HFFc6 (cell line): ENCODE results near the gene MCF2L. TPM values are rescaled to one million over a fixed set of nuclear protein-coding genes. Genes with fewer than 3 reads are reported as not detected.

ENCODE experiments used
- DNase-seq: peaks from one replicate; pipeline ENCODE4 v3.0.0-alpha.2; 2018
- H3K27ac Mint-ChIP-seq: 2 replicates; pipeline ENCODE4 v1.8.0; 2020; ENCODE audit warnings: mild to moderate bottlenecking, mixed read lengths
- H3K27me3 Mint-ChIP-seq: 2 replicates; pipeline ENCODE4 v1.8.0; 2021; ENCODE audit warnings: mild to moderate bottlenecking, moderate library complexity, mixed read lengths; ENCODE audit not compliant: insufficient read depth
- H3K36me3 Mint-ChIP-seq: 2 replicates; pipeline ENCODE4 v1.8.0; 2021; ENCODE audit warnings: low read depth, mixed read lengths
- H3K4me1 Mint-ChIP-seq: 2 replicates; pipeline ENCODE4 v1.8.0; 2020; ENCODE audit warnings: low read depth, mixed read lengths
- H3K4me3 Mint-ChIP-seq: 2 replicates; pipeline ENCODE4 v1.8.0; 2020; ENCODE audit warnings: mild to moderate bottlenecking, moderate library complexity, mixed read lengths
- H3K9me3 Mint-ChIP-seq: 2 replicates; pipeline ENCODE4 v1.8.0; 2020; ENCODE audit warnings: mild to moderate bottlenecking, mixed read lengths
- total RNA-seq, 6 experiments: library from RNA; stranded (reverse); fragmentation: NEBNext Ultra II Directional; extraction: Animal tissue kit (Norgen Biotek cat#: 25700); gene quantifications; 2 replicates in 1 of 6; 3 replicates in 5 of 6; pipeline ENCODE4 v1.2.3, GENCODE V29; 2021
- TF ChIP-seq, protein P1 (sequence below): fragments of 200-600 bp; sonication (generic); IDR thresholded peaks from 2 replicates; pipeline ENCODE4 v1.5.0; 2021; ENCODE audit warnings: antibody characterized with exemption, mild to moderate bottlenecking

MCF2L gene
- total RNA-seq, 6 experiments from 2014 or later: not detected

DNA sequence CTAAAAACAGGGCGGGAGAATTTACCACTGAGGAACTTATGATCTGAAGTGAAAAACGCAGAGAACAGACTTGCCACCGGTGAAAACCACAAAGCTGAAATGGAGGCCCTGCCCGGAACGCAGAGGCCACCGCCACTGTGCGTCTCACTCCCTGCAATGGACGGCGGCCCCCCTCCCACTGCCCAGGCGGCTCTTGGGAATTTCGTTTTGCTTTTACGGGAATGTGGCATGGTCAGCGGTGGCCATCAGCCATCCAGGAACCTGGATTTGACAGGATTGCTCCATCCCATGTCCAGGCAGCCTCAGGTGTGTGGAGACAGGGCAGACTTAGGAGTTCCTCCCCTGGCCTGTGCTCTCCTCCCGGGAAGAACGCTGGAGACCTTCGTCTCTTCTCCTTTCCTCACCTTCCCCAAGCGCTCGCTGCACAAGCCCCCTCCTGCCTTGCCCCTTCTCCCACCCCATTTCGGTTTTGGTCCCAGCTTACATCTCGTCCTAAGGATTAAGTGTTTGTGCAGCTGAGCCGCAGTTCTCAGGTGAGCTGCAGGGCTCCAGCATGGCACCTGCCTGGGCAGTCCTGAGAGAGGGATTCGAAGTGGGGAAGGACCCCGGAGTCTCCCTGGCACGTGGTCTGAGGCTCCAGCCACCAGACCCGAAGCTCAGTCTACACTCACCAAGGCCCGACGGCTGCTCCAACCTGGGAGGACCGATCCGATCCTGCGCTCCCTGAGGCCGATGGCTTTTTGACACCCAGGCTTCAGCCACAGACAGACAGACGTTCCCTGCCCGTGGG lies 49.9 kb downstream of the MCF2L start:
- no peaks in the 10 kb centered on the region for H3K9me3 Mint-ChIP-seq
- no peak overlapping the region for H3K27ac Mint-ChIP-seq
- no peak overlapping the region for H3K4me3 Mint-ChIP-seq
- no peak for DNase-seq
- peaks cover 39% of the 10 kb centered on the region for H3K27me3 Mint-ChIP-seq
- TF ChIP-seq, protein P1, sequence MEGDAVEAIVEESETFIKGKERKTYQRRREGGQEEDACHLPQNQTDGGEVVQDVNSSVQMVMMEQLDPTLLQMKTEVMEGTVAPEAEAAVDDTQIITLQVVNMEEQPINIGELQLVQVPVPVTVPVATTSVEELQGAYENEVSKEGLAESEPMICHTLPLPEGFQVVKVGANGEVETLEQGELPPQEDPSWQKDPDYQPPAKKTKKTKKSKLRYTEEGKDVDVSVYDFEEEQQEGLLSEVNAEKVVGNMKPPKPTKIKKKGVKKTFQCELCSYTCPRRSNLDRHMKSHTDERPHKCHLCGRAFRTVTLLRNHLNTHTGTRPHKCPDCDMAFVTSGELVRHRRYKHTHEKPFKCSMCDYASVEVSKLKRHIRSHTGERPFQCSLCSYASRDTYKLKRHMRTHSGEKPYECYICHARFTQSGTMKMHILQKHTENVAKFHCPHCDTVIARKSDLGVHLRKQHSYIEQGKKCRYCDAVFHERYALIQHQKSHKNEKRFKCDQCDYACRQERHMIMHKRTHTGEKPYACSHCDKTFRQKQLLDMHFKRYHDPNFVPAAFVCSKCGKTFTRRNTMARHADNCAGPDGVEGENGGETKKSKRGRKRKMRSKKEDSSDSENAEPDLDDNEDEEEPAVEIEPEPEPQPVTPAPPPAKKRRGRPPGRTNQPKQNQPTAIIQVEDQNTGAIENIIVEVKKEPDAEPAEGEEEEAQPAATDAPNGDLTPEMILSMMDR: no peak
- H3K4me1 Mint-ChIP-seq: no peaks in the 10 kb centered on the region
- no peaks in the 10 kb centered on the region for H3K36me3 Mint-ChIP-seq

- Mint-ChIP-seq H3K9me3 (no peaks in the 10 kb centered on the region), H3K36me3 (no peaks in the 10 kb centered on the region), H3K27ac (no peak overlapping the region), H3K4me1 (no peaks in the 10 kb centered on the region), H3K4me3 (no peak overlapping the region), H3K27me3 (peaks cover 42% of the 10 kb centered on the region)
- TF ChIP-seq, protein P1: no peak
- no peak for DNase-seq
These were observed 51.5 kb downstream of the MCF2L start for GRCh38 chr13:113020323-113021080.

DNA sequence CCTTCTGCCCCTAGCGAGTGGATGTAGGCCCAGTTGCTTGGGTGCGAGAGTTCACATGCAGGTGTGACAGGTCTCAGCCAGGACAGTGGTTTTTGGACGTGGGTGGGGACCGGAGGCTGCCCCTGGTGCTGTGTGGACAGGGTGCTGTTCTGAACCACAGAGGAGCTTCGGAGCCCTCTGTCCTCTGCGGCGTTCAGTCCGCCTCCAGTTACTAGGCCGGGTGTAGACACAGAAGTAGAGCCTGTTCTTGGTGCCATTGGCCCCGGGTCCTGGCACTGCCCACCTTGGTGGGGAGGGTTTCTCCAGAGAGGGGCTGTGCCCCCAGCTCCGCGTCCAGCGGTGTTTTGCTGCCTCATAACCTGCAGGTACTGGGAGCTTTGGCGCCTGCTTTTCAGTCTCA lies 52.4 kb downstream of the MCF2L start:
- Mint-ChIP-seq H3K9me3 (no peaks in the 10 kb centered on the region), H3K27me3 (peaks cover 41% of the 10 kb centered on the region), H3K4me3 (no peak overlapping the region), H3K4me1 (no peaks in the 10 kb centered on the region), H3K36me3 (no peaks in the 10 kb centered on the region), H3K27ac (no peak overlapping the region)
- DNase-seq: no peak
- TF ChIP-seq, protein P1: no peak

DNA sequence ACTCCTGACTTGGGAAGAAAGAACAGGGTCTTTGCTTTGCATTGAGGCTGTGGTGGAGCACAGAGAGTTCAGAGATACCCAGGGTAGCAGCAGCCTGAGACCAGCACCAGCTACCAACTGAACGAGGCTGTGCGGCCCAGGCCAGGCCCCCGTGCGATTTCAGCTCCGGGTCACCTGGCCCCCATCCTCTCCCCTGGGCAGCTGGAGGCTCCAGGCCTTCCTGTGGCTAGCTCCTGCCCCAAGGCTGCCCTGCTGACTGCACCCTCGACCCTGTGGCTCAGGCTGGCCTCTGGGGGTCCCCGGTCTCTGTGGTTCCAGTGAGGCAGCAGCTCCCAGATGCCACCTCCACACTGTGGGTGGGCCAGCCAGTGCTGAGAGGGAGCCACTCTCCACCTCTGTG lies 52.8 kb downstream of the MCF2L start:
- H3K4me3 Mint-ChIP-seq: no peak overlapping the region
- no peak overlapping the region for H3K27ac Mint-ChIP-seq
- no peaks in the 10 kb centered on the region for H3K36me3 Mint-ChIP-seq
- no peak for DNase-seq
- TF ChIP-seq, protein P1: no peak
- no peaks in the 10 kb centered on the region for H3K9me3 Mint-ChIP-seq
- peaks cover 43% of the 10 kb centered on the region for H3K27me3 Mint-ChIP-seq
- H3K4me1 Mint-ChIP-seq: no peaks in the 10 kb centered on the region

DNA sequence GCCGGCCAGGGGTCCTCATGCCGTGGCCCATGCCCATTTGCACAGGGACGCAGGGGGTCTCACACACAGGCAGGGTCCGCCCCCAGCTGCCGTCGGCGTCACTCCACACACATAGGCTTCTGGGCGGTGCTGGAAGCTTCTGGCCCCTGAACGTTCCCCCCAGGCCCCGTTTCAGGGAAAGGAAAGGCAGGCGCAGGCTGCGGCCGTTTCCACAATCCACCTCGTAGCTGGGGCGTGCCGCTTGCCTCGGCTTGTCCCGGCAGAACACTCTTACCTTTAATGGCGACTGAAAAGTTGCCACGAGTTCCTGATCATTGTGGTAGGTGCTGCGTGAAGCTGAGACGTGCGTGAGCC lies 53.4 kb downstream of the MCF2L start:
- no peak for DNase-seq

More for the DNA sequence above, 53.4 kb downstream of the MCF2L start:
- Mint-ChIP-seq H3K27ac (no peak overlapping the region), H3K36me3 (no peaks in the 10 kb centered on the region), H3K9me3 (no peaks in the 10 kb centered on the region), H3K27me3 (peaks cover 46% of the 10 kb centered on the region), H3K4me1 (no peaks in the 10 kb centered on the region), H3K4me3 (no peak overlapping the region)
- TF ChIP-seq, protein P1: no peak
